ENCODE measurements around the gene NKAPL.
"Not testable (repeated sequence)": the region's sequence is repeated elsewhere in the genome, so short reads cannot be mapped to it uniquely, and the experiment has no call there.

The NKAPL gene

GRCh38 chr6:28248916-28249315 lies 10.2 kb upstream of the NKAPL start:
- no peak for DNase-seq

- no peak for DNase-seq
These were observed 8.3 kb upstream of the NKAPL start for GRCh38 chr6:28250747-28251146.

- DNase-seq = no peak
These were observed 7.5 kb upstream of the NKAPL start for GRCh38 chr6:28251661-28252008.

DNA sequence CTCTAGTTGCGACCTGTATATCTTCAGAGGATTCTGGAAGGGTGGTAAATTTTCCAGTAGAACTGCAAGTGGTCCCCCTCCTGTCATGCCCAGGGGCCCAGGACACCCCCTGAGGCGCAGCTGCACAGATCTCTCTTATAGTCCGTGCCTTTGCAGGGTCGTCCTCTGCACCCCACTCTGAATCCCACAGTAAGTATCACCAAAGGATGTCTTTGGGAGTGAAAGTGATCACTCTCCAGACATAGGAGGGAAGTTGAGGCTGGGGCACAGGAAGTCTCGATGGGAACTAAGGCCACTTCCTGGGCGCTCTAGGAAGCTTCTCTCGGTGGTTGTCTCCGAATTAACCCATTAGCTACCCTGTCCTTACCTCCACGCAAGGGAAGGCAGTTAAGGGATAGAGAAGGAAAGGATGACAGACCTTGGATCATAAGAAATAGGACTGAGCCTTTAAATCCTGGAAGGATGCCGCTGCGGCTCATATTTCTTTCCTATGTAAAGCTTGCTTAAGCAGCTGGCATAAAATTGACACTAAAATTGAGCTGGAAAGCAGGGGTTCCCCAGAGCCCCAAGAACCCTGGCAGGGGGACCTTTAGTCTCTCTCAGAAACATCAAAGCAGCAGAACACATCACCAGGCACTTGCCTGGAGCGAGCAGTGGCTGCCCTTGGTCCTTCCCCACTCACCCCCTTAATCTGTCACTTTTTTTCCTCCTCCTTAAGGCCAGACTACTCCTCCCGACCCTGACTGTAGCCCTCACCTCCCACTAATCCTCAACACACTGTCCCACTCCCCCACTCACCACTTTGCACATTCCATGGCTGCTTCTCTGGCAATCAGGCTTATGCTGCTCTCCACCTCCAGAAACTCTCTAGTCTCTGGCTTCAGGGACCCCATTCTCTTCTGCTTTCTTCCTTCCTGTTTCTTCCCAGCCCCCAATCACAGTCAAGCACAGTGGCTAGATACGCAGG lies 6.8 kb upstream of the NKAPL start, which contains the start of gene ZKSCAN4:
ZKSCAN4 (minus strand) TSS at position 261 of the 967 bp plus-strand sequence. CDS start 289 bp downstream, outside the sequence.
- DNase-seq = peak; percentile 68

DNA sequence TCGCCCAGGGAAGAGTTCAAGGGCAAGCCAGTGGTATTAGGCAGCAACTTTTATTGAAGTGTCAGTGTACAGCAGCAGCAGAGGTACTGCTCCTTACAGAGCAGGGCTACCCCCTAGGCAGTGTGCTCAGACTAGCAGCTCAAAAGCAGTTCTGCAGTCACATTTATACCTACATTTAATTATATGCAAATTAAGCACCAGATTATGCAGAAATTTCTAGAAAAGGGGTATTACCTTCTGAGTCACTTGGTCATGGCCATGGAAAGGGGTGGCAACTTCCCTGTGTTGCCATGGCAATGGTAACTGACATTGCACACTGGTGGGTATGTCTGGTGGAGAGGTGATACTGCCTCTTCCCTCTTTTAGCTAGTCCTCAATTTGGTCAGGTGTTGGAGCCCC lies 5.0 kb upstream of the NKAPL start:
- DNase-seq = no peak

GRCh38 chr6:28257042-28257441 lies 2.1 kb upstream of the NKAPL start:
- no peak for DNase-seq

DNA sequence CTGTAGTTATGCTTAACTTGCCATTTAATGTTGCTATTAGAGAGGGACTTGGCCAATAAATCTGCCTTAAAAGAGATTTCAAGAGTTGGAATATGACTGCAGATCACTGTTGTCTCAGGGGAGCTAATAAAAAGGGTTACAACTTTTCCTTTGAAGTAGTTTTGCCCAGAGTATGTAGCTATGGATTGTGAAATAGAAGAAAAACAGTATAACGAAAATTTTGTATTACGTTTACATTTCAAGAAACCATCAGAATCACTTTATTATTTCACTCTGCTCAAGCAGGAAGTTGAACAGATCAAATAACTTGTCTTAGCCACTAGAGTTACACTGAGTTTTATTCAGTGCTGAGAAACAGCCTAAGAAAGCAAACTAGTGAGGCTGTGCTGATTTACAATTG lies 4.8 kb downstream of the NKAPL start:
- DNase-seq = no peak

DNA sequence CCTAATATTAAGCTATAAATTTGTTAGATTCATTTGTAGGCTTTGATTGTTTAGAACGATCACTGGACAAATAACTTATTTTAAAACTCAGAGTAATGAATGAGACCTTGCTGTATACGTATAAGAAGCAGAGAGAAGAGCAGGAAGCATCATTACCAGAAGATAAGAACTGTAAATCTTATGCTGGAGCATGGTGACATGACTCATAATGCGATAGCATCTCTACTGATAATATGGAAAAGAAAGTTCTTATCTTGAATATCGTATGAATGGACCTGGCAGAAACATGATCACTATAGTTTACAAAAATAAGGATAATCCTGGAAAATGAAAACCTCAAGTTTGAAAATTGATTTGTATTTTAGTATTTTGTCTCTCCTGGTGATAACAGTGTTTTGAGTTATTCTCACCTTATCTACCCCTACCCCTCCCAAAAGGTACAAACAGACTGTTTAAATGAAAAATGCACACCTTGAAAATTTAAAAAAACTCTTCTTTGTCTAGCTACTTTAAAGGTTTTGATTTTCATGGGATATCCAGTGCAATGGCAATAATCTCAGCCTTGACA lies 5.8 kb downstream of the NKAPL start:
- DNase-seq = no peak

DNA sequence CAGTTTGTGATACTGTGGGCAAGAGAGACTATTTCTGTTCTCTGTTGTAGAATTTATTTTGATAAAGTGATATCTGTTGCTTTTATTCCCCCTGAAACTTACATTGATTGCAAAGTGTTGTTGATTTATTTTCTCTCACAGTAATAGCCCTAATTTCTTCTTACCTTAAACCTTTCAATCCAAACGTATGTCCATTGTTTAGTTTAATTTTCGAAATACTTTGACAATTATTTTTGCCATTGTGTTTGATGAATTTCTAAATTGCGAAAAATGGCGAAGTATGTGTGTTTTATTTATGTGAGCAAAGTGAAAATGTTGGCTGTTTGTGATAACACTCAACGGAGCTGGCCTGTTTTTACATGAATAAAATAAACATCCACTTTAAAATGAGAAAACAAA lies 7.5 kb downstream of the NKAPL start:
- DNase-seq = no peak

DNA sequence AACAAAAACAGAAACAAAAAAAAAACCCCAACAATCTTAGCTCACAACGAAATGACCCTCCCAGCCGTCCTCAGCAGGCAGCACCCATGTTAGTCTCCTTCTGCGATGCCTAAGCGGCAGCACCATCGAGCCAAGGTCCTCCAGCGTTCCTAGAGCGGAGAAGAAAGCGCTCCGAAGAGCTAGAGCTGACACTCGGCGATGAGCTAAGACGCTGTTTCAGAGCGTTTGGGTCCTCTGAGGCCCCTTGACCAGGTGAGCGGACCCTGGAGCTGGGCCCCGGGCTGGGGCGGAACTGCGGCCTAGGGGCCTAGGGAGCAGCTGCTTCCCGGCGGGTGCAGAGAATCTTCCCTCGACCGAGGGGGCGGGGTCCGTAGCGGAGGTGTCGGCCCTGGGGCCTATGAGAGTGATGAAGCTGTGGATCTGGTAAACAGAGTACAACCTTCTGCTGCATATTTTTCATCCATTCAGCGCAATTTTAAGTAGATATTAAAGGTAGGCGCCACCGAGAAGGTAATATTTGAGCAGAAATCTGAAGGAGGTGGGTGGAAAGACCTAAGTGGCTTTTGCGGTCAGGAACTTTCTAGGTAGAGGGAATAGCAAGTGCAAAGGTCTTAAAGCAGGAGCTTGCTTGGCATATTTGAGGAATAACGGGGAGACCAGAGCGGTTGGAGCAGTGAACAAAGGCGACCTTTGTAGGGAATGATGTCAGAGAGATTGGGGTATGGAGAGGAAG lies 8.0 kb downstream of the NKAPL start, which contains the start of gene ZSCAN26:
ZSCAN26 (plus strand) TSS at position 182 of the 733 bp plus-strand sequence. CDS start 4,777 bp downstream, outside the sequence.
- DNase-seq = peak; percentile 87

DNA sequence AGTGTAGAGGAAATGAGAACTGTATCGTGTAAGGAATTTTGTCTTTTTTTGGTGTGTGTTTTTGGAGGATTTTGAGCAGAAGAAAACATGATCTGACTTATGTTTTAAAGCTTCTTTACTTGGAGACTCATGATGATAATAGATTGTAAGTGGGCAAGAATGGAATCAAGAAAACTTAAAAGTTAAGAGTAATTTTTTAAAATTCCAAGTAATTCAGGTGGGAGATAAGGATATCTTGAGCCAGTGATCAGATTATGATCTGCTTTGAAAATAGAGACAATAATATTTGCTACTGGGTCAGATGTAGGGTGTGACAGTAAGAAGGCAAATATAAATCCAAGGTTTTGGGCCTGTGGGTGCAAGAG lies 8.6 kb downstream of the NKAPL start:
- DNase-seq = no peak

DNA sequence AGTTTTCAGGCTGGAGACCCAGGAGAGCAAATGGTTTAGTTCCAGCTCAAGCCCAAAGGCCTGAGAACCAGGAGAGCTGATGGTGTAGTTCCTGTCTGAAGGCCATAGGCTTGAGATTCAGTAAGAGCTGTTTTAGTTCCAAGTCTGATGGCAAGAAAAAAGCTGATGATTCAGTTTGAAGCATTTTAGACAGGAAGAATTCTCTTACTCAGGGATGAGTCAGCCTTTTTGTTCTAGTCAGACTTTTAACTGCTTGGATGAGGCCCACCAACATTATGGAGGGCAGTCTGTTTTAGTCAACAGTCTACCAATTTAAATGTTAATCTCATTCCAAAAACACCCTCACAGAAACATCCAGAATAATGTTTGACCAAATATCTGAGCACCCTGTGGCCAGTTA lies 10.4 kb downstream of the NKAPL start:
- DNase-seq = no peak

DNA sequence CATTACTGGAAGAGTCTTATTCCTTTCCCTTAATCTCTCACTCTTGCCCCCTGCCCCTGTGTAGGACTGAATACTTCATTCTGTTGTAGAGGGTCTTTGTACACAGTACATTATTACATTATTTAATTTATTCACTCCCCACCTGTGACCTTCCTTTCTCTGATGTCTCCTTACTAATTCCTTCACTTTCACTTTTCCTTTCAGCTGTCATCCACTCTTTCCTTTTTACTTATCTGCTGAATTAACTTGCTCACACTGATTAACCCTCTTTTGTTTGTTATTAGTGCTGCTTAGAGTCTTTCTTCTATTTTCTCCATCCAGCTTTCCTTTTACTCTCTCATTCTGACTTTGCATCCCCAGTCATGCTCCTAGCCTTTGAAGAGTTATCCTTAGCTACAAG lies 15.8 kb downstream of the NKAPL start:
- DNase-seq = no peak

DNA sequence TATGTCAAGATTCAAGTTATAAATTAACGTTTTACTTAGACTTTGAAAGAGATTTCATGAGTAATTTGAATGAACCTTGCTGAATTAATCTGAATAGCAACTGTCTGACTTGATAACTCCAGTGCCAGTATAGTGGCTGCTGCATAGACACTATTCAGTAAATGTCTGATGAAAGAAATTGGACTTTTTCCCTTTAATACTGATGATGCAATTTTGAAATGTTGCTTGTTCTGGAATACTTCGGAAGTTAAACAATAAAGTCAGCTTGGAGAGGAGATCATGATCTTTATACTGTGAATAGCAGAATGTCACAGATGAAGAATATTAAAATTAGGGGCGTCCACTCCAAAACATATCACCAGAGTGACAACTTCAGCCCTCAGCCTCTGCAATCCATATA lies 18.6 kb downstream of the NKAPL start:
- no peak for DNase-seq

DNA sequence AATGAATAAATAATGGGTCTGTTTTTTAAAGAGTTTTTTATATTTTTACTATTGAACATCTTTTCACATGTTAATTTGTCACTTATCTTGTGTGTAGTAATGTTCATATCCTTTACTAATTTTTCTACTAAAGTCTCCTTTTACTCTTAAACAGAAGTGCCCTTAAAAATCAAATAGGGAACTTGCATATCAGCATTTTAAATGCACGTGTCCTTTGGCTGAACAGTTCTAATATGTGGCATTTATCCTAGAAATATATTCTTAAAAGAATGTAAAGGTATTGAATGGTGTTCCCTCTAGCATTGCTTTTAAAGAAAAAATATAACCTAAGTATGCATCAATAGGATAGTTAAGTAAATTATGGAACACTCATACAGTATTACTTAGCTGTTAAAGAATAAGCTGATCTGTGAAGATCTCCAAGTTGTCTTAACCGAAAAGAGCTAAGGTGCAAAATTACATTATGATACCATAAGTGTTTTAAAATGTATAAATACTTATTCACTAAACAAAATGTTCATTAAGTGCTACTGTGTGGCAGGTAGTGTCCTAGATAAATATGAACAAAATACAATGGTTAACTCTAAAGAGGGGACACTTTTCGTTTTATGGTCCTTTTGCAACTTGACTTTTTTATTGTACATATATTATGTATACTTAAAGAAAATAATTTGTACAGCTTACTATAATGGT lies 21.6 kb downstream of the NKAPL start:
- DNase-seq = no peak

DNA sequence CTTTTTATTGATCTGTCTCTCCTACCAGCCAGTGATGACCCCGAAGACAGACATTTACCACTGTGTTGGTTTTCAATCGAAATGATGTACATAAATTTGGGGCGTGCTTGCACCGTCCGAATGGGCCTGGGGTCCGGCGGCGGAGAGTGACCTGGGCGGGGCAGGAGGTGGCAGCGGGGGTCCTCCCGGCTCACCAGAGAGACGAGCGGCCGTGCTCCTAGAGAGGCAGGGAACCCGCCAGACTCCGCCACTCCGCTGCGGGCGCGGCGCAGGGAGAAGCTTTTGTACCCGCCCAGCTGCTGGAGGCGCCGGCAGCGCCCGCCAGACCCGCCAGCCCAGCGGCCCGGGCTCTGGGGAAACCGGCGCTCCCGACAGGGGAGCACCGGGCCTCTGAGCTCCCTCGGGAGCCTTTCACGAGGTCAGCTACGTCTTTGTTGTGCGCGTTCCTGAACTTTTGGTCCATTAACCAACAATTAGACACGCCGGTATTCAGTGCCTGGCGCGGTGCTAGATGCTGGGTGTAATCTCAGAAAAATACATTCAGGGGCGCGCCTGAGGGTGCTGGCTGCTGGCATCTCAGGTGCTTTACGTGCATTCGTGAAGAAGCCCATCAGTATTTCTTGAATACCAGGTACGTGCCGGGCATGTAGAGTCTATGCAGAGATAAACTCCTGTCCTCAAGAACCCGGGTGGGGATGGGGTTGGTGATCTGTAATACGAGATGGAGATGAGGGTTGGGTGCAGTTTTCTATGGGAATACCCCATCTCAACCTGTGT lies 22.4 kb downstream of the NKAPL start, which contains the start of gene PGBD1:
PGBD1 (plus strand) TSS at position 285 of the 777 bp plus-strand sequence. CDS start 2,242 bp downstream, outside the sequence.
- peak; percentile 47 for DNase-seq

DNA sequence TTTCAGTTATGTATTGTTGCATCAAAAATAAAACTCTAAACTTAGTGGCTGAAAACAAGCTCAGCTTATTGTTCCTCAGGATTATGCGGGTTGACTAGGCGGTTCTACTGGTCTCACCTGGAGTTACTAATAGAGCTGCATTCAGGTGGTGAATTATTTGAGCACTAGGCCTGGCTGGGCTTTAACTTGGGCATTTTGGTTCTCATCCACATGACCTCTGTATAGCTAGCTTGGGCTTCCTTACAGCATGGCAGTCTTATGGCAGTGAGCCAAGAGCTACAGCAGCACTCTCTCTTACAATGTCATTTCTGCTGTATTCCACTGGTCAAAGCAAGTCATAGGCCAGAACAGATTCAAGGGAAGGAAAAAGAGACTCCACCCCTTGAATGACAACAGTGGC lies 23.8 kb downstream of the NKAPL start:
- DNase-seq = no peak

- DNase-seq = no peak
These were observed 32.5 kb downstream of the NKAPL start for GRCh38 chr6:28291573-28291972.

DNA sequence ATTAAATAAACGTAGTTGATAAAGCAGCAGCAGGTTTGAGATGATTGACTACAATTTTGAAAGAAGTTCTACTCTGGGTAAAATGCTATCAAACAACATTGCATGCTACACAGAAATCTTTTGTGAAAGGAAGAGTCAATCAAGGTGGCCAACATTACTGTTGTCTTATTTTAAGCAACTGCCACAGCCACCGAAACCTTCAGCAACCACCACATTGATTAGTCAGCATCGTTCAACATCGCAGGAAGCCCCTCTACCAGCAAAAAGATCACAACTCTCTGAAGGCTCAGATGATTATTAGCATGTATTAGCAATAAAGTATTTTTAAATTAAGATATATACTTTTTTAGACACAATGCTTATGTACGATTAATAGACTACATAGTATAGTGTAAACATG lies 36.2 kb downstream of the NKAPL start:
- DNase-seq = no peak

DNA sequence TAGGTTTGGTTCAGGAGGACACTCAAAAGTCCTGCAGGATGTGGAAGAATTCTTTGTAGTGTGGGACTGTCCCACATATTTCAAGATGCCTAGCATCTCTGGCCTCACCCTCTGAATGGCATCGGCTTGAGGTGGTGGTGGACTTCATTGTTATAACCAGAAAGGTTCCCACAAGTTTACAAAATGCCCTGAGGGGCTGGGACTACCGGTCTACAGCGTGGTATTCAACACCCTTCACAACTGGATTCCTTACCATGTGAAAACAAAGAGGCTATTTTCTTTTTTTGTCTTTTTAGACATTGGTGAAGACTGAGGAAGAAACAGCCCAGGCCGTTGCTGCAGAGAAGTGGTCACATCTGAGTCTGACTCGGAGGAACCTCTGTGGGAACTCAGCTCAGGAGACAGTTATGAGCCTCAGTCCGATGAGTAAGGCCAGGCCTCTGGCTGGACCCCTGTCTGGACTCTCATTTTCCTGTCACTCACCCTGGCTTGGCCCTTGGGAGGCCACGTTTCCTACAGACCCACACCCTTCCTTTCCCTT lies 37.5 kb downstream of the NKAPL start:
- no peak for DNase-seq

DNA sequence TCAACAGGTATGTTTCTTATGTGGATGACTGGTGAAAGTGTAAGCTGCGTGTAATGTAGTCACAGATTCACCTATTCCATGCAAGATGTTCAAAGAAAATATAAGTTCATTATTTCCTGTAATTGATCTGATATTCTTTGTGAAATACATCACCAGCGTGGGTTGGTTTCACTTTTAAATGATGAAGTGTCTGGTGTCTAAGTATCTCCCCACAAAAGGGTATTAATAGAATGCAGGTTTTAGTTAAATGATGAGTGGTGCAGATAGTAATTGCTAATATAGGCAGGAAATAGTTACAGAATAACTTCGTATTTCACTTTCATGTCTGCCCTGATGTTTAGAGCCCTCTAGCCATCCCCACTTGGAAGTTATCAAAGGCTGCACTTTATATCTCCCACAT lies 44.5 kb downstream of the NKAPL start:
- DNase-seq = no peak

DNA sequence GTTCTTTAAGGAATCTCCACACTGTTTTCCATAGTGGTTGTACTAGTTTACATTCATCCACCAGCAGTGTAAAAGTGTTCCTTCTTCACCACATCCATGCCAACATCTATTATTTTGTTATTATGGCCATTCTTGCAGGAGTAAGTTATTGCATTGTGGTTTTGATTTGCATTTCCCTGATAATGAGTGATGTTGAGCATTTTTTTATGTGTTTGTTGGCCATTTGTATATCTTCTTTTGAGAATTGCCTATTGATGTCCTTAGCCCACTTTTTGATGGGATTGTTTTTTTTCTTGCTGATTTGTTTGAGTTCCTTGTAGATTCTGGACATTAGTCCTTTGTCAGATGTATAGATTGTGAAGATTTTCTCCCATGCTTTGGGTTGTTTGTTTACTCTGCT lies 47.3 kb downstream of the NKAPL start:
- not testable (repeated sequence) for DNase-seq
